HEK293 (cell line): ENCODE results near the gene CCN2.

ENCODE experiments used
- CTCF ChIA-PET: fragments of 350-600 bp; formaldehyde crosslinking; extraction: SDS; loops from one replicate; lab custom pipeline; 2021; ENCODE audit warnings: antibody characterized with exemption; lab: Yijun Ruan, JAX
- POLR2A ChIA-PET: fragments of 300-600 bp; formaldehyde crosslinking; extraction: SDS; loops from one replicate; lab custom pipeline; 2020; ENCODE audit warnings: antibody characterized with exemption, inconsistent platforms; lab: Yijun Ruan, JAX
- H3K27ac ChIP-seq: fragments of 200-500 bp; sonication (Bioruptor generic); 2 replicates; pipeline ENCODE4 v1.5.1; 2014; ENCODE audit warnings: low read depth, low read length, control low read depth, inconsistent platforms; ENCODE audit errors: extremely low read depth
- H3K36me3 ChIP-seq, 2 experiments: fragments of 200-500 bp in 1 of 2; sonication (Bioruptor generic) in 1 of 2; 1 replicate in 1 of 2; 2 replicates in 1 of 2; pipeline ENCODE4 v1.5.1; 2014 to 2017; ENCODE audit warnings: inconsistent platforms in 2 of 2, low read length in 2 of 2; ENCODE audit not compliant: control insufficient read depth in 2 of 2, insufficient read depth in 1 of 2
- H3K4me1 ChIP-seq: fragments of 200-500 bp; sonication (Bioruptor generic); 2 replicates; pipeline ENCODE4 v1.5.1; 2014; ENCODE audit warnings: mild to moderate bottlenecking, low read length, inconsistent platforms; ENCODE audit not compliant: control insufficient read depth, insufficient read depth
- H3K4me3 ChIP-seq: 2 replicates; pipeline ENCODE4 v1.5.1; 2011; ENCODE audit warnings: low read depth, mild to moderate bottlenecking, control low read depth, low read length, moderate library complexity
- H3K9me3 ChIP-seq: fragments of 200-500 bp; sonication (Bioruptor generic); 2 replicates; pipeline ENCODE4 v1.5.1; 2014; ENCODE audit warnings: low read depth, low read length, inconsistent platforms; ENCODE audit not compliant: control insufficient read depth, insufficient read depth
- FEZF1 ChIP-seq: fragments of 450-650 bp; formaldehyde crosslinking; IDR thresholded peaks from 2 replicates; pipeline ENCODE4 v1.5.1; 2016; ENCODE audit warnings: missing biosample characterization, missing genetic modification characterization
- KLF1 ChIP-seq: fragments of 450-650 bp; formaldehyde crosslinking; IDR thresholded peaks from 2 replicates; pipeline ENCODE4 v1.5.1; 2016; ENCODE audit warnings: missing biosample characterization, missing genetic modification characterization
- MEIS1 ChIP-seq: sonication (generic); formaldehyde crosslinking; IDR thresholded peaks from 2 replicates; pipeline ENCODE4 v1.8.1; 2022; ENCODE audit warnings: missing genetic modification reagents, mild to moderate bottlenecking, borderline replicate concordance
- OSR2 ChIP-seq: fragments of 450-650 bp; formaldehyde crosslinking; IDR thresholded peaks from 2 replicates; pipeline ENCODE4 v1.5.1; 2016; ENCODE audit warnings: missing biosample characterization, missing genetic modification characterization
- PRDM2 ChIP-seq: fragments of 450-650 bp; formaldehyde crosslinking; IDR thresholded peaks from 2 replicates; pipeline ENCODE4 v1.5.1; 2016; ENCODE audit warnings: missing biosample characterization, missing genetic modification characterization, borderline replicate concordance
- ZEB2 ChIP-seq: fragments of 450-650 bp; formaldehyde crosslinking; IDR thresholded peaks from 2 replicates; pipeline ENCODE4 v1.5.1; 2016; ENCODE audit warnings: missing biosample characterization, missing genetic modification characterization
- ZNF133 ChIP-seq: fragments of 450-650 bp; formaldehyde crosslinking; IDR thresholded peaks from 2 replicates; pipeline ENCODE4 v1.5.1; 2016; ENCODE audit warnings: missing biosample characterization, missing genetic modification characterization
- ZNF155 ChIP-seq: fragments of 450-650 bp; formaldehyde crosslinking; IDR thresholded peaks from 2 replicates; pipeline ENCODE4 v1.5.1; 2016; ENCODE audit warnings: missing biosample characterization, missing genetic modification characterization
- ZNF221 ChIP-seq: fragments of 450-650 bp; formaldehyde crosslinking; IDR thresholded peaks from 2 replicates; pipeline ENCODE4 v1.5.1; 2017; ENCODE audit warnings: missing biosample characterization, missing genetic modification characterization, borderline replicate concordance
- ZNF433 ChIP-seq: fragments of 450-650 bp; formaldehyde crosslinking; IDR thresholded peaks from 2 replicates; pipeline ENCODE4 v1.5.1; 2016; ENCODE audit warnings: missing biosample characterization, missing genetic modification characterization, low read depth
- ZNF654 ChIP-seq: fragments of 450-650 bp; formaldehyde crosslinking; IDR thresholded peaks from 2 replicates; pipeline ENCODE4 v1.5.1; 2016; ENCODE audit warnings: low read depth, missing biosample characterization, missing genetic modification characterization
- ZSCAN30 ChIP-seq: fragments of 450-650 bp; IDR thresholded peaks from 2 replicates; pipeline ENCODE4 v1.5.1; 2018; ENCODE audit warnings: missing biosample characterization, mild to moderate bottlenecking, missing genetic modification characterization, moderate library complexity
- TF ChIP-seq, protein P1 (sequence below): fragments of 450-650 bp; formaldehyde crosslinking; IDR thresholded peaks from 2 replicates; pipeline ENCODE4; 2016; ENCODE audit warnings: missing biosample characterization, missing genetic modification characterization
- TF ChIP-seq, protein P2 (sequence below): fragments of 450-650 bp; formaldehyde crosslinking; IDR thresholded peaks from 2 replicates; pipeline ENCODE4 v1.5.1; 2017; ENCODE audit warnings: missing biosample characterization, missing genetic modification characterization
- TF ChIP-seq, protein P3 (sequence below): fragments of 450-650 bp; formaldehyde crosslinking; IDR thresholded peaks from 2 replicates; pipeline ENCODE4 v1.5.1; 2016; ENCODE audit warnings: missing biosample characterization, missing genetic modification characterization
- TF ChIP-seq, protein P4 (sequence below): fragments of 450-650 bp; formaldehyde crosslinking; IDR thresholded peaks from 2 replicates; pipeline ENCODE4 v1.5.1; 2016; ENCODE audit warnings: missing biosample characterization, missing genetic modification characterization, borderline replicate concordance
- TF ChIP-seq, protein P5 (sequence below): fragments of 450-650 bp; formaldehyde crosslinking; IDR thresholded peaks from 2 replicates; pipeline ENCODE4 v1.5.1; 2016; ENCODE audit warnings: missing biosample characterization, missing genetic modification characterization

CCN2 gene

GRCh38 chr6:131910219-131910589 lies 41.0 kb downstream of the CCN2 start:
- H3K9me3 ChIP-seq: no peaks in the 10 kb centered on the region
- no peaks in the 10 kb centered on the region for H3K4me1 ChIP-seq
- POLR2A ChIA-PET: no interaction called here
- no peak overlapping the region for H3K4me3 ChIP-seq
- H3K36me3 ChIP-seq: no peaks in the 10 kb centered on the region
- no peak for TF ChIP-seq ZNF155
- TF ChIP-seq, protein P1, sequence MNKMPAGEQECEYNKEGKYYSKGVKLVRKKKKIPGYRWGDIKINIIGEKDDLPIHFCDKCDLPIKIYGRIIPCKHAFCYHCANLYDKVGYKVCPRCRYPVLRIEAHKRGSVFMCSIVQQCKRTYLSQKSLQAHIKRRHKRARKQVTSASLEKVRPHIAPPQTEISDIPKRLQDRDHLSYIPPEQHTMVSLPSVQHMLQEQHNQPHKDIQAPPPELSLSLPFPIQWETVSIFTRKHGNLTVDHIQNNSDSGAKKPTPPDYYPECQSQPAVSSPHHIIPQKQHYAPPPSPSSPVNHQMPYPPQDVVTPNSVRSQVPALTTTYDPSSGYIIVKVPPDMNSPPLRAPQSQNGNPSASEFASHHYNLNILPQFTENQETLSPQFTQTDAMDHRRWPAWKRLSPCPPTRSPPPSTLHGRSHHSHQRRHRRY (tag by site-specific recombination): no peak
- TF ChIP-seq ZNF433 (tag by site-specific recombination): no peak
- TF ChIP-seq MEIS1: no peak
- no peak for TF ChIP-seq PRDM2 (tag by site-specific recombination)
- TF ChIP-seq, all 188 proteins: peak for 0
- CTCF ChIA-PET: interaction anchor here (0.6 to 9.9 kb wide), 42 partner anchors 9 to 1025 kb away, joined by 3 to 188 read pairs (median 4); no protein-coding TSS in a partner anchor
- no peak overlapping the region for H3K27ac ChIP-seq

DNA sequence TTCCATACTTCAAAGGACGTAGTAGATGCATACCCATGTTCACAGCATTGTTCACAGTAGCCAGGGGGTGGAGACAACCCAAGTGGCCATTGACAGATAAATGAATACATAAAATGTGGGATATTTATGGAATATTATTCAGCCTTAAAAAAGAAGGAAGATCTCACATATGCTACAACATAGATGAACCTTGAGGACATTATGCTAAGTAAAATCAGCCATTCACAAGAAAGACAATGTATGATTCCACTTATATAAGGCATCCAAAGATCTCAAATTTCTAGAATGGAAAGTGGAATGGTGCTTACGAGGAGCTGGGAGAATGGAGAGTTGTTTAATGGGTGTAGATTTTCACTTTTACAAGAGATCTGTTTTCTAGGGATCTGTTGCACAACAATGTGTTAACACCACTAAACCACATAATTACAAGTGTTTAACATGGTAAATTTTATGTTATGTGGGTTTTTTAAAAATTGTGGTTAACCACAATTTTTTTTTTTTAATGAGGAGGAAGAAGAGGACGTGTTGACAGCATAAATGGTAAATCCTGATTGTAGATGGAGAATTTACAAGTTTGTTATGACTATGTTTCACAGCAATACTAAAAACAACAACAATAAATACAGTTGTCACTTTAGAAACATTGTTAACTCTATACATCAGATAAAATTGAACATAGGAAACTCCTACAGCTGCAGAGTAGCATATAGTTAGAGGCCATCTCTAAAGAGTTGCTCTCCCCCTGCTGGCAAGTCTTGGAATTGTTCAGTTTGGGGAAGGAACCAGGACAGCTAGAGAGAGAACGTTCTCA lies 41.6 kb downstream of the CCN2 start:
- Histone ChIP-seq H3K9me3 (no peaks in the 10 kb centered on the region), H3K36me3 (no peaks in the 10 kb centered on the region), H3K4me1 (no peaks in the 10 kb centered on the region), H3K27ac (no peak overlapping the region), H3K4me3 (no peak overlapping the region)
- ChIA-PET POLR2A (no interaction called here), CTCF (interaction anchor here (0.6 to 9.9 kb wide), 45 partner anchors 9 to 1024 kb away, joined by 3 to 188 read pairs (median 4); no protein-coding TSS in a partner anchor)
- TF ChIP-seq, protein P1 (tag by site-specific recombination): no peak
- TF ChIP-seq, protein P2, sequence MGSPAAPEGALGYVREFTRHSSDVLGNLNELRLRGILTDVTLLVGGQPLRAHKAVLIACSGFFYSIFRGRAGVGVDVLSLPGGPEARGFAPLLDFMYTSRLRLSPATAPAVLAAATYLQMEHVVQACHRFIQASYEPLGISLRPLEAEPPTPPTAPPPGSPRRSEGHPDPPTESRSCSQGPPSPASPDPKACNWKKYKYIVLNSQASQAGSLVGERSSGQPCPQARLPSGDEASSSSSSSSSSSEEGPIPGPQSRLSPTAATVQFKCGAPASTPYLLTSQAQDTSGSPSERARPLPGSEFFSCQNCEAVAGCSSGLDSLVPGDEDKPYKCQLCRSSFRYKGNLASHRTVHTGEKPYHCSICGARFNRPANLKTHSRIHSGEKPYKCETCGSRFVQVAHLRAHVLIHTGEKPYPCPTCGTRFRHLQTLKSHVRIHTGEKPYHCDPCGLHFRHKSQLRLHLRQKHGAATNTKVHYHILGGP (tag by site-specific recombination): peak; percentile 89
- TF ChIP-seq, protein P3, sequence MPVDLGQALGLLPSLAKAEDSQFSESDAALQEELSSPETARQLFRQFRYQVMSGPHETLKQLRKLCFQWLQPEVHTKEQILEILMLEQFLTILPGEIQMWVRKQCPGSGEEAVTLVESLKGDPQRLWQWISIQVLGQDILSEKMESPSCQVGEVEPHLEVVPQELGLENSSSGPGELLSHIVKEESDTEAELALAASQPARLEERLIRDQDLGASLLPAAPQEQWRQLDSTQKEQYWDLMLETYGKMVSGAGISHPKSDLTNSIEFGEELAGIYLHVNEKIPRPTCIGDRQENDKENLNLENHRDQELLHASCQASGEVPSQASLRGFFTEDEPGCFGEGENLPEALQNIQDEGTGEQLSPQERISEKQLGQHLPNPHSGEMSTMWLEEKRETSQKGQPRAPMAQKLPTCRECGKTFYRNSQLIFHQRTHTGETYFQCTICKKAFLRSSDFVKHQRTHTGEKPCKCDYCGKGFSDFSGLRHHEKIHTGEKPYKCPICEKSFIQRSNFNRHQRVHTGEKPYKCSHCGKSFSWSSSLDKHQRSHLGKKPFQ: no peak
- TF ChIP-seq, protein P4, sequence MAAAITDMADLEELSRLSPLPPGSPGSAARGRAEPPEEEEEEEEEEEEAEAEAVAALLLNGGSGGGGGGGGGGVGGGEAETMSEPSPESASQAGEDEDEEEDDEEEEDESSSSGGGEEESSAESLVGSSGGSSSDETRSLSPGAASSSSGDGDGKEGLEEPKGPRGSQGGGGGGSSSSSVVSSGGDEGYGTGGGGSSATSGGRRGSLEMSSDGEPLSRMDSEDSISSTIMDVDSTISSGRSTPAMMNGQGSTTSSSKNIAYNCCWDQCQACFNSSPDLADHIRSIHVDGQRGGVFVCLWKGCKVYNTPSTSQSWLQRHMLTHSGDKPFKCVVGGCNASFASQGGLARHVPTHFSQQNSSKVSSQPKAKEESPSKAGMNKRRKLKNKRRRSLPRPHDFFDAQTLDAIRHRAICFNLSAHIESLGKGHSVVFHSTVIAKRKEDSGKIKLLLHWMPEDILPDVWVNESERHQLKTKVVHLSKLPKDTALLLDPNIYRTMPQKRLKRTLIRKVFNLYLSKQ (tag by site-specific recombination): no peak
- 0 out of 2 replicates have a peak, but pooled peaks have one; percentile 32 for TF ChIP-seq ZEB2 (tag by site-specific recombination)
- no peak for TF ChIP-seq ZSCAN30 (tag by site-specific recombination)
- peak; percentile 38; the same call in 1 of the 2 replicates for TF ChIP-seq OSR2
- TF ChIP-seq ZNF221 (tag by site-specific recombination): 0 out of 2 replicates have a peak, but pooled peaks have one; percentile 51
- no peak for TF ChIP-seq ZNF133 (tag by site-specific recombination)
- peak; percentile 66 for TF ChIP-seq ZNF654 (tag by site-specific recombination)
- TF ChIP-seq, protein P5, sequence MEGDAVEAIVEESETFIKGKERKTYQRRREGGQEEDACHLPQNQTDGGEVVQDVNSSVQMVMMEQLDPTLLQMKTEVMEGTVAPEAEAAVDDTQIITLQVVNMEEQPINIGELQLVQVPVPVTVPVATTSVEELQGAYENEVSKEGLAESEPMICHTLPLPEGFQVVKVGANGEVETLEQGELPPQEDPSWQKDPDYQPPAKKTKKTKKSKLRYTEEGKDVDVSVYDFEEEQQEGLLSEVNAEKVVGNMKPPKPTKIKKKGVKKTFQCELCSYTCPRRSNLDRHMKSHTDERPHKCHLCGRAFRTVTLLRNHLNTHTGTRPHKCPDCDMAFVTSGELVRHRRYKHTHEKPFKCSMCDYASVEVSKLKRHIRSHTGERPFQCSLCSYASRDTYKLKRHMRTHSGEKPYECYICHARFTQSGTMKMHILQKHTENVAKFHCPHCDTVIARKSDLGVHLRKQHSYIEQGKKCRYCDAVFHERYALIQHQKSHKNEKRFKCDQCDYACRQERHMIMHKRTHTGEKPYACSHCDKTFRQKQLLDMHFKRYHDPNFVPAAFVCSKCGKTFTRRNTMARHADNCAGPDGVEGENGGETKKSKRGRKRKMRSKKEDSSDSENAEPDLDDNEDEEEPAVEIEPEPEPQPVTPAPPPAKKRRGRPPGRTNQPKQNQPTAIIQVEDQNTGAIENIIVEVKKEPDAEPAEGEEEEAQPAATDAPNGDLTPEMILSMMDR (tag by site-specific recombination): peak; percentile 26; the same call in 1 of the 2 replicates
- TF ChIP-seq FEZF1 (tag by site-specific recombination): 0 out of 2 replicates have a peak, but pooled peaks have one; percentile 12
- no peak for TF ChIP-seq KLF1 (tag by site-specific recombination)
